CD4-positive, alpha-beta T cell (primary cell): ENCODE results near the gene CCDC85A. TPM values are rescaled to one million over a fixed set of nuclear protein-coding genes. Genes with fewer than 3 reads are reported as not detected.
A peak's percentile ranks its signal among the peaks of the same experiment; 100 is the strongest.

ENCODE experiments used
- ATAC-seq: fragments of 200-7000 bp; cut with Tn5 transposase; one replicate; pipeline ENCODE4 v1.10.0; 2022; ENCODE audit warnings: mild to moderate bottlenecking; ENCODE audit not compliant: poor library complexity
- CTCF ChIA-PET: fragments of 350-600 bp; sonication (Branson Sonifier 250); formaldehyde crosslinking; loops from one replicate; lab custom pipeline; 2021; ENCODE audit warnings: antibody characterized with exemption, inconsistent platforms; lab: Charles Lee
- POLR2A ChIA-PET: fragments of 350-600 bp; sonication (Branson Sonifier 250); formaldehyde crosslinking; loops from one replicate; lab custom pipeline; 2021; ENCODE audit warnings: antibody characterized with exemption, inconsistent platforms; lab: Charles Lee
- DNase-seq, 14 experiments: peaks; one replicate each; pipeline ENCODE4 v3.0.0-alpha.2; 2013 to 2020; ENCODE audit warnings: mixed read lengths in 2 of 14
- H3K27ac ChIP-seq, 2 donors: one replicate each; pipeline versions ENCODE4 v1.5.1 to v1.7.0; 2013; ENCODE audit warnings: low read length in 2 of 2, low read depth in 1 of 2, mild to moderate bottlenecking in 1 of 2
- H3K27me3 ChIP-seq, 2 experiments: 1 replicate in 1 of 2; 2 replicates in 1 of 2; pipeline versions ENCODE4 v1.6.1 to v1.7.0; 2013; ENCODE audit warnings: low read length in 2 of 2, control low read depth in 1 of 2, mild to moderate bottlenecking in 1 of 2, moderate library complexity in 1 of 2; ENCODE audit not compliant: insufficient read depth in 2 of 2, control insufficient read depth in 1 of 2
- H3K36me3 ChIP-seq: one replicate; pipeline ENCODE4 v1.6.1; 2013; ENCODE audit warnings: low read length, control low read depth; ENCODE audit not compliant: insufficient read depth
- H3K4me1 ChIP-seq: one replicate; pipeline ENCODE4 v1.6.1; 2013; ENCODE audit warnings: low read length, control low read depth; ENCODE audit not compliant: insufficient read depth
- H3K4me3 ChIP-seq: one replicate; pipeline ENCODE4 v1.5.1; 2013; ENCODE audit warnings: mild to moderate bottlenecking, low read length, moderate library complexity
- H3K9me3 ChIP-seq, 2 experiments: 1 replicate in 1 of 2; 2 replicates in 1 of 2; pipeline versions ENCODE4 v1.6.1 to v1.7.0; 2013; ENCODE audit warnings: low read length in 2 of 2, mild to moderate bottlenecking in 2 of 2, control low read depth in 1 of 2, moderate library complexity in 1 of 2; ENCODE audit not compliant: control insufficient read depth in 1 of 2, insufficient read depth in 1 of 2
- H3K27ac Mint-ChIP-seq: one replicate; pipeline ENCODE4 v1.8.0; 2020; ENCODE audit warnings: mixed read lengths
- H3K27me3 Mint-ChIP-seq: one replicate; pipeline ENCODE4 v1.8.0; 2021; ENCODE audit warnings: mixed read lengths
- H3K36me3 Mint-ChIP-seq: one replicate; pipeline ENCODE4 v1.8.0; 2021; ENCODE audit warnings: low read depth, mixed read lengths
- H3K4me1 Mint-ChIP-seq: one replicate; pipeline ENCODE4 v1.8.0; 2021; ENCODE audit warnings: low read depth, mixed read lengths
- H3K4me3 Mint-ChIP-seq: one replicate; pipeline ENCODE4 v1.8.0; 2020; ENCODE audit warnings: mild to moderate bottlenecking, mixed read lengths
- H3K9me3 Mint-ChIP-seq: one replicate; pipeline ENCODE4 v1.8.0; 2020; ENCODE audit warnings: mixed read lengths
- intact Hi-C, 2 experiments: fragments of 100-400 bp; cut with DNase I in 1 of 2; cut with micrococcal nuclease in 1 of 2; formaldehyde crosslinking; loops; one replicate each; pipeline versions ENCODE4 v1.15.1 to v1.9.0; 2023 to 2025; cut with DNase I, micrococcal nuclease
- total RNA-seq, 174 experiments: library from RNA in 2 of 174; stranded (reverse) in 2 of 174; gene quantifications; one replicate each; pipeline ENCODE4 v1.2.3 and lab custom pipeline; 2021 to 2026
- TF ChIP-seq, protein P1 (sequence below): fragments of 200-600 bp; IDR thresholded peaks from one replicate; pipeline ENCODE4 v1.8.0; 2022; ENCODE audit warnings: antibody characterized with exemption, mild to moderate bottlenecking

The CCDC85A gene
- total RNA-seq, 2 experiments from 2014 or later = not detected

DNA sequence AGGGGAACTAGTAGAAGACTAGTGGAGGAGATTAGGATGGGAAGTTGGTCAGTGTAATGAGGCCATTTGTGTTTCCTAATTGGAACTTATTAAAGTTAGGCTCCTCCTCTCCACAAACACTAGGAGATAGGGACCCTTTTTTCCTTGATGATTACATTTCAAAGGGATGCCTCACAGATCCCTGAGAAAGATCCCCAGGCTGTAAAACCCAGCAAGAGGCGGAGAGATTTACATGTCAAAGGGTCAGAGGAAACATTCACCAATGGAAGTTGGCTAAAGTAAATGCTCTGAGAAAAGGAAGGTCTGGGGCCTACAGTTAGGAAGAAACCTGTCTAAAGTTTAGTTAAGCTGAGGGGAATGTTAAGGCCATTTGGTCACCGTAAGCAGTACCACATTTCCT, 1.4 kb upstream of the CCDC85A start:
- TF ChIP-seq, protein P1, sequence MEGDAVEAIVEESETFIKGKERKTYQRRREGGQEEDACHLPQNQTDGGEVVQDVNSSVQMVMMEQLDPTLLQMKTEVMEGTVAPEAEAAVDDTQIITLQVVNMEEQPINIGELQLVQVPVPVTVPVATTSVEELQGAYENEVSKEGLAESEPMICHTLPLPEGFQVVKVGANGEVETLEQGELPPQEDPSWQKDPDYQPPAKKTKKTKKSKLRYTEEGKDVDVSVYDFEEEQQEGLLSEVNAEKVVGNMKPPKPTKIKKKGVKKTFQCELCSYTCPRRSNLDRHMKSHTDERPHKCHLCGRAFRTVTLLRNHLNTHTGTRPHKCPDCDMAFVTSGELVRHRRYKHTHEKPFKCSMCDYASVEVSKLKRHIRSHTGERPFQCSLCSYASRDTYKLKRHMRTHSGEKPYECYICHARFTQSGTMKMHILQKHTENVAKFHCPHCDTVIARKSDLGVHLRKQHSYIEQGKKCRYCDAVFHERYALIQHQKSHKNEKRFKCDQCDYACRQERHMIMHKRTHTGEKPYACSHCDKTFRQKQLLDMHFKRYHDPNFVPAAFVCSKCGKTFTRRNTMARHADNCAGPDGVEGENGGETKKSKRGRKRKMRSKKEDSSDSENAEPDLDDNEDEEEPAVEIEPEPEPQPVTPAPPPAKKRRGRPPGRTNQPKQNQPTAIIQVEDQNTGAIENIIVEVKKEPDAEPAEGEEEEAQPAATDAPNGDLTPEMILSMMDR = no peak
- DNase-seq (no peak), ATAC-seq (no peak)
- H3K4me1 ChIP-seq = peaks cover 8% of the 10 kb centered on the region
- ChIA-PET CTCF (no interaction called here), POLR2A (no interaction called here)
- H3K27ac ChIP-seq = no peak overlapping the region
- H3K4me3 Mint-ChIP-seq = peak overlapping the region; percentile 23
- H3K27ac Mint-ChIP-seq = no peak overlapping the region
- peaks cover 4% of the 10 kb centered on the region for H3K4me1 Mint-ChIP-seq
- peaks cover 40 to 49% of the 10 kb centered on the region in 2 experiments for H3K27me3 ChIP-seq
- peaks cover 79% of the 10 kb centered on the region for H3K27me3 Mint-ChIP-seq
- intact Hi-C loops = loop anchor here in 1 of 2 experiments (5.0 kb wide), 1 partner anchor 1335 kb away; no protein-coding TSS in a partner anchor
- H3K36me3 ChIP-seq = no peaks in the 10 kb centered on the region
- H3K9me3 Mint-ChIP-seq = no peaks in the 10 kb centered on the region
- H3K4me3 ChIP-seq = no peak overlapping the region
- H3K36me3 Mint-ChIP-seq = no peaks in the 10 kb centered on the region
- peaks cover 0 to 9% of the 10 kb centered on the region in 2 experiments for H3K9me3 ChIP-seq

DNA sequence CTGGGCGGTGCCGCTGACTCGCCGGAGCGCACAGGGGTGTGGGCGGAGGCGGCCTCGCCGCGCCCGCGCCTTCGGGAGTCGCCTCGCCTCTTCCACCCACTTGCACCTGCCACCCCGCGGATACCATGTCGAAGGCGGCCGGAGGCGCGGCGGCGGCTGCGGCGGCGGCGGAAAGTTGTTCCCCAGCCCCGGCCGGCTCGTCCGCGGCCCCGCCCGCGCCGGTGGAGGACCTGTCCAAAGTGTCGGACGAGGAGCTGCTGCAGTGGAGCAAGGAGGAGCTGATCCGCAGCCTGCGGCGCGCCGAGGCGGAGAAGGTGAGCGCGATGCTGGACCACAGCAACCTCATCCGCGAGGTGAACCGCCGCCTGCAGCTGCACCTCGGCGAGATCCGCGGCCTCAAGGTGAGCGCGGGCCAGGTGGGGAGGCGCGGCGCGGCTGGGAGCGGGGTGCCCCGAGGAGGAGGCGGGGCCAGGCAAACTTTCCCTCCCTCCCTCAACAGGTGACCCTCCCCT, 766 bp downstream of the CCDC85A start:
- TF ChIP-seq, protein P1 = no peak
- Histone ChIP-seq H3K27ac (no peak overlapping the region), H3K27me3 (peaks cover 39 to 58% of the 10 kb centered on the region in 2 experiments), H3K36me3 (no peaks in the 10 kb centered on the region), H3K4me1 (peaks cover 8% of the 10 kb centered on the region), H3K9me3 (peaks cover 0 to 9% of the 10 kb centered on the region in 2 experiments), H3K4me3 (no peak overlapping the region)
- Mint-ChIP-seq H3K27me3 (peaks cover 79% of the 10 kb centered on the region), H3K36me3 (no peaks in the 10 kb centered on the region), H3K27ac (no peak overlapping the region), H3K4me3 (no peak overlapping the region), H3K9me3 (no peaks in the 10 kb centered on the region), H3K4me1 (peaks cover 4% of the 10 kb centered on the region)
- DNase-seq (no peak), ATAC-seq (no peak)
- intact Hi-C loops = loop anchor here in 1 of 2 experiments (5.0 kb wide), 1 partner anchor 1333 kb away; no protein-coding TSS in a partner anchor
- POLR2A ChIA-PET = no interaction called here
- CTCF ChIA-PET = no interaction called here

DNA sequence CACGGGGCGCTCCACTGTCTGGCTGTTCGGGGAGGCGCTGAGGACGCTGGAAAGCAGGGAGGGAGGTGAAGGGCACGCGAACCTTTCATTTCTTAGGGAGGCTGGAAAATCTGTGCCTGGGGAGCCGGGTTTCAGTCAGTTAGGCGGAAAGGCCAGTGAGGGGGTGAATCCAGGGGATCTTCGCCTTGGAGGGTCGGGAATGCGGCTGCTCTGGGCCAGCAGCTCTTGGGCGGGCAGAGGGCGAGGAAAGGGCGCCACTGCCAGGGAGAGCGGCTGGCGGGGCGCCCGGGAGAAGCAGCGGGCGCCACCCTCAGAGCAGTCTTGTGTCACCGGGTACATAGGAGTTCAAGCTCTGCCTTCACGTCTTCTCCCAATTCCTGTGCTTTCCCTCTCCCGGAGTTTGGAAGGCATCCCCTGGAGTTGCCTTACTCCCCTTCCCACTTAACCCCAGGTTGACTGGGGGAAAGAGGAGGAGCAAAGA, 1.4 kb downstream of the CCDC85A start:
- TF ChIP-seq, protein P1 = no peak
- peaks cover 0 to 9% of the 10 kb centered on the region in 2 experiments for H3K9me3 ChIP-seq
- no peak for ATAC-seq
- no peaks in the 10 kb centered on the region for H3K9me3 Mint-ChIP-seq
- POLR2A ChIA-PET = no interaction called here
- no peaks in the 10 kb centered on the region for H3K36me3 ChIP-seq
- H3K4me1 Mint-ChIP-seq = peaks cover 4% of the 10 kb centered on the region
- intact Hi-C loops = no loop called here
- DNase-seq = no peak
- peaks cover 39 to 62% of the 10 kb centered on the region in 2 experiments for H3K27me3 ChIP-seq
- H3K4me1 ChIP-seq = peaks cover 8% of the 10 kb centered on the region
- peaks cover 77% of the 10 kb centered on the region for H3K27me3 Mint-ChIP-seq
- H3K36me3 Mint-ChIP-seq = no peaks in the 10 kb centered on the region
- no peak overlapping the region for H3K27ac Mint-ChIP-seq
- no peak overlapping the region for H3K27ac ChIP-seq
- CTCF ChIA-PET = no interaction called here
- H3K4me3 ChIP-seq = no peak overlapping the region
- H3K4me3 Mint-ChIP-seq = peak overlapping the region; percentile 13
